ENCODE data around the gene TMEM51. TPM values are rescaled to one million over a fixed set of nuclear protein-coding genes. Genes with fewer than 3 reads are reported as not detected.

TMEM51 gene
- total and polyA plus RNA-seq, 2 of the 13 experiments (the other 11 are each of a cell fraction or from before 2014, with no cell fraction given) = 12.2 to 22.3 TPM

GRCh38 chr1:15152318-15153183 is 996 bp upstream of the TMEM51 start (continued):
- TF ChIP-seq CREM (IDR thresholded peaks at IDR 0.05) = peak; percentile 79
- TF ChIP-seq CREM (CRISPR knock-in tag; IDR thresholded peaks at IDR 0.05) = no peak
- no peak for TF ChIP-seq MLLT10 (CRISPR knock-in tag; IDR thresholded peaks at IDR 0.05)
- TF ChIP-seq PHB2 (IDR thresholded peaks at IDR 0.05; ENCODE audit: partially characterized antibody) = no peak
- TF ChIP-seq RFXAP (CRISPR knock-in tag; IDR thresholded peaks at IDR 0.05; ENCODE audit: borderline replicate concordance) = 0 out of 2 replicates have a peak, but pooled peaks have one; percentile 30
- TF ChIP-seq ZNF609 (CRISPR knock-in tag; IDR thresholded peaks at IDR 0.05; ENCODE audit: borderline replicate concordance) = peak; percentile 58
- TF ChIP-seq ZBTB8A (CRISPR knock-in tag; IDR thresholded peaks at IDR 0.05; ENCODE audit: borderline replicate concordance, low read depth) = no peak
- TF ChIP-seq, protein P1, sequence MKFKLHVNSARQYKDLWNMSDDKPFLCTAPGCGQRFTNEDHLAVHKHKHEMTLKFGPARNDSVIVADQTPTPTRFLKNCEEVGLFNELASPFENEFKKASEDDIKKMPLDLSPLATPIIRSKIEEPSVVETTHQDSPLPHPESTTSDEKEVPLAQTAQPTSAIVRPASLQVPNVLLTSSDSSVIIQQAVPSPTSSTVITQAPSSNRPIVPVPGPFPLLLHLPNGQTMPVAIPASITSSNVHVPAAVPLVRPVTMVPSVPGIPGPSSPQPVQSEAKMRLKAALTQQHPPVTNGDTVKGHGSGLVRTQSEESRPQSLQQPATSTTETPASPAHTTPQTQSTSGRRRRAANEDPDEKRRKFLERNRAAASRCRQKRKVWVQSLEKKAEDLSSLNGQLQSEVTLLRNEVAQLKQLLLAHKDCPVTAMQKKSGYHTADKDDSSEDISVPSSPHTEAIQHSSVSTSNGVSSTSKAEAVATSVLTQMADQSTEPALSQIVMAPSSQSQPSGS (CRISPR knock-in tag; IDR thresholded peaks at IDR 0.05) = no peak
- TF ChIP-seq HNRNPLL (IDR thresholded peaks at IDR 0.05; ENCODE audit: low read depth, low read length, poor library complexity, severe bottlenecking) = no peak
- TF ChIP-seq RNF219 (CRISPR knock-in tag; IDR thresholded peaks at IDR 0.05) = no peak
- peak; percentile 42 for TF ChIP-seq YY1 (IDR thresholded peaks at IDR 0.05; ENCODE audit: insufficient read depth, insufficient replicate concordance, low read depth, low read length)
- TF ChIP-seq HMGA1 (CRISPR knock-in tag; conservative IDR thresholded peaks at IDR 0.05) = no peak
- TF ChIP-seq GLI4 (CRISPR knock-in tag; IDR thresholded peaks at IDR 0.05; ENCODE audit: borderline replicate concordance) = no peak
- TF ChIP-seq ZNF350 (CRISPR knock-in tag; IDR thresholded peaks at IDR 0.05; ENCODE audit: borderline replicate concordance, low read depth) = no peak
- TF ChIP-seq HOXA7 (CRISPR knock-in tag; IDR thresholded peaks at IDR 0.05) = no peak
- peak; percentile 37; the same call in 1 of the 2 replicates for TF ChIP-seq RAD21 (CRISPR knock-in tag; IDR thresholded peaks at IDR 0.05)
- TF ChIP-seq UBTF (CRISPR knock-in tag; IDR thresholded peaks at IDR 0.05) = peak; percentile 83; the same call in 1 of the 2 replicates
